ENCODE measurements around the gene PTK7. TPM values are rescaled to one million over a fixed set of nuclear protein-coding genes. Genes with fewer than 3 reads are reported as not detected.
A peak's percentile ranks its signal among the peaks of the same experiment; 100 is the strongest.

Gene PTK7
- total and polyA plus RNA-seq, 2 donors (not counting 3 experiments of a cell fraction or from before 2014, with no cell fraction given), result 41.9 to 65.6 TPM

DNA sequence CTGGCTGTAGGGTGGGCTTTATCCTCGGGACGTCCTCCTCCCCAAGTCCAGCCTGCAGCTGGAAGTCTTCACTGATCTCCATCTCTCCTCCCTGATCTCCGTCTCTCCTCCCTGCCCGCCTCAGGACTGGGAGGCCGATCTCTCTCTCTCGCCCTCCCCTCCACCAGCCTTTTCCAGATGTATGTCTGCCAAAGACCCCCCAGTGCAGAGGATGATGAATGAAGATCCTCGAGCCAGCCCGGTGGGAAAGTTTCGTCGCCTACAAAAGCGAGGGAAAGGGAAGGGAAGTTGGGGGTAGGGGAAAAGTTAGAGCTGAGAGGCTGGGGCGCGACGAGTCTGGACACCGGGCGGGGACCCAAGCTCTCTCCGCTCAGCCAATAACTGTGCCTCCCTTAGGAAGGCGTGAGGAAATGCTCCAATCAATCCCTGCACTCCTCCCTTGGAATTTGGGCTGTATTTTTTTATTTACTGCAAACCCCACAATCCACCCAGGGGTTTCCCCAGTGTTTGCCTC lies 94.4 kb downstream of the PTK7 start:
- Histone ChIP-seq H3K9ac (replicated peaks; ENCODE audit: extremely low read depth, insufficient read depth, low read length) (peak overlapping the region; percentile 26), H3K9me3 (replicated peaks; ENCODE audit: control insufficient read depth, insufficient read depth, low read length) (no peaks in the 10 kb centered on the region), H3K4me2 (ENCODE audit: insufficient read depth, low read length) (peak overlapping the region; percentile 52), H3K27ac (ENCODE audit: insufficient read depth, low read depth, low read length) (peak overlapping the region; percentile 14), H3K79me2 (ENCODE audit: control insufficient read depth, insufficient read depth, low read length) (peaks cover 30% of the 10 kb centered on the region), H2AFZ (ENCODE audit: low read depth, low read length) (peak overlapping the region; percentile 84), H3K27me3 (ENCODE audit: control insufficient read depth in 2 of 2, insufficient read depth in 2 of 2, low read length in 2 of 2) (no peaks in the 10 kb centered on the region), H3K9me1 (replicated peaks; ENCODE audit: control insufficient read depth, extremely low read depth, insufficient read depth, low read length) (no peaks in the 10 kb centered on the region), H3K4me1 (ENCODE audit: control insufficient read depth, extremely low read depth, insufficient read depth, low read length) (peaks cover 25% of the 10 kb centered on the region), H4K20me1 (replicated peaks; ENCODE audit: control insufficient read depth, extremely low read depth, insufficient read depth, low read length) (peaks cover under 1% of the 10 kb centered on the region), H3K4me3 (replicated peaks in 1 of 3; ENCODE audit: insufficient read depth in 1 of 3, low read depth in 1 of 3, low read length in 3 of 3) (peak overlapping the region; percentile 21 to 56 (median 41)), H3K36me3 (ENCODE audit: control insufficient read depth in 2 of 2, extremely low read depth in 1 of 2, insufficient read depth in 2 of 2, low read length in 2 of 2) (peaks cover under 1 to 2% of the 10 kb centered on the region in 2 experiments)
- ChIA-PET CTCF (interaction anchor here (0.7 to 2.2 kb wide), 10 partner anchors 9 to 241 kb away, joined by 3 to 8 read pairs (median 4); partner anchors contain the start of genes CNPY3, CUL9, DNPH1 and KLC4), POLR2A (interaction anchor here (1.1 kb wide), 1 partner anchor 12 kb away, joined by 3 read pairs; no protein-coding TSS in a partner anchor)
- FAIRE-seq, result no peak
- TF ChIP-seq FOS (IDR thresholded peaks at IDR 0.05; ENCODE audit: borderline replicate concordance, insufficient read depth, low read length) (no peak), MYC (IDR thresholded peaks at IDR 0.05; ENCODE audit: low read depth, low read length) (no peak), POLR2A (IDR thresholded peaks at IDR 0.05; ENCODE audit: low read depth, low read length) (no peak), JUN (IDR thresholded peaks at IDR 0.05; ENCODE audit: borderline replicate concordance, insufficient read depth, insufficient read length, low read depth) (no peak), POLR2AphosphoS5 (IDR thresholded peaks at IDR 0.05; ENCODE audit: insufficient read depth, low read depth, low read length) (no peak), EZH2 (IDR thresholded peaks at IDR 0.05; ENCODE audit: borderline replicate concordance, low read depth, low read length, severe bottlenecking) (no peak), GATA2 (IDR thresholded peaks at IDR 0.05; ENCODE audit: insufficient read depth, insufficient read length, low read depth, low read length) (no peak)
- TF ChIP-seq, protein P1, sequence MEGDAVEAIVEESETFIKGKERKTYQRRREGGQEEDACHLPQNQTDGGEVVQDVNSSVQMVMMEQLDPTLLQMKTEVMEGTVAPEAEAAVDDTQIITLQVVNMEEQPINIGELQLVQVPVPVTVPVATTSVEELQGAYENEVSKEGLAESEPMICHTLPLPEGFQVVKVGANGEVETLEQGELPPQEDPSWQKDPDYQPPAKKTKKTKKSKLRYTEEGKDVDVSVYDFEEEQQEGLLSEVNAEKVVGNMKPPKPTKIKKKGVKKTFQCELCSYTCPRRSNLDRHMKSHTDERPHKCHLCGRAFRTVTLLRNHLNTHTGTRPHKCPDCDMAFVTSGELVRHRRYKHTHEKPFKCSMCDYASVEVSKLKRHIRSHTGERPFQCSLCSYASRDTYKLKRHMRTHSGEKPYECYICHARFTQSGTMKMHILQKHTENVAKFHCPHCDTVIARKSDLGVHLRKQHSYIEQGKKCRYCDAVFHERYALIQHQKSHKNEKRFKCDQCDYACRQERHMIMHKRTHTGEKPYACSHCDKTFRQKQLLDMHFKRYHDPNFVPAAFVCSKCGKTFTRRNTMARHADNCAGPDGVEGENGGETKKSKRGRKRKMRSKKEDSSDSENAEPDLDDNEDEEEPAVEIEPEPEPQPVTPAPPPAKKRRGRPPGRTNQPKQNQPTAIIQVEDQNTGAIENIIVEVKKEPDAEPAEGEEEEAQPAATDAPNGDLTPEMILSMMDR (IDR thresholded peaks at IDR 0.05; ENCODE audit: extremely low read depth in 1 of 2, insufficient read depth in 1 of 2, low read depth in 1 of 2, low read length in 2 of 2), result no peak
- TF ChIP-seq, protein P2, sequence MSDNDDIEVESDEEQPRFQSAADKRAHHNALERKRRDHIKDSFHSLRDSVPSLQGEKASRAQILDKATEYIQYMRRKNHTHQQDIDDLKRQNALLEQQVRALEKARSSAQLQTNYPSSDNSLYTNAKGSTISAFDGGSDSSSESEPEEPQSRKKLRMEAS (IDR thresholded peaks at IDR 0.05; ENCODE audit: insufficient read depth, insufficient read length), result no peak
- BruUV-seq (replicated peaks), result TSS peak; percentile 51
- no peak for DNase-seq (ENCODE audit: low read depth, low spot score)
- dilution Hi-C loops (cut with MboI; ENCODE audit: extremely low pct_ligation_motif_present, low sequenced_read_pairs), result no loop called here
- intact Hi-C loops (cut with micrococcal nuclease), result loop anchor here (5.0 kb wide), 1 partner anchor 77 kb away; no protein-coding TSS in a partner anchor
